Heart left ventricle (tissue), 13 donors: ENCODE data around the gene ATRNL1.

Experiments
- CTCF ChIP-seq, 12 donors: fragments of 200-600 bp; sonication (generic) in 4 of 12; IDR thresholded peaks; one replicate each; pipeline versions ENCODE4 v1.5.0 to v1.8.0; 2018 to 2022; ENCODE audit warnings: antibody characterized with exemption in 12 of 12, mild to moderate bottlenecking in 5 of 12
- POLR2A ChIP-seq, 2 donors: fragments of 450-650 bp; IDR thresholded peaks; one replicate each; pipeline ENCODE4 v1.6.1; 2017; ENCODE audit warnings: antibody characterized with exemption in 2 of 2, mild to moderate bottlenecking in 2 of 2, moderate library complexity in 2 of 2
- donor health status: ischemic (EF 13 %, LVEDD 7.1; RV severe dilation, severe dysfunction).
- donor health status: DM: no; HTN: yes; CAD: no.
- donor health status: DM: no; HTN: no; CAD: no.
- donor health status: ischemic (EF 25% LVEDD 6.9; RV normal size, moderate dysfunction).
- donor health status: ischemic (EF 25% LVEDD 5.7; RV mildly dilated, moderate dysfunction).
- donor health status: ischemic (EF 35%, LVEDD 5.7; RV mildly dilated, moderate dysfunction).
- donor health status: nonischemic (EF 11% LVEDD 7.7; RV severe dilation, severe dysfunction).
- donor health status: DM: yes; HTN: yes; CAD: no.
- donor health status: PGD.
- donor health status: ischemic (EF 29% LVEDD 5.4; RV normal size, mild dysfunction).
- donor health status: nonischemic (EF 23%, LVEDD 6.1; RV moderate dilation, normal function).

- no peak for TF ChIP-seq CTCF (IDR thresholded peaks at IDR 0.05)
- no peak for TF ChIP-seq POLR2A (IDR thresholded peaks at IDR 0.05)
These were observed 883.2 kb downstream of the ATRNL1 start for GRCh38 chr10:115976342-115976741.
